HG03354 (cell line): ENCODE results near the gene TMEM239.
"Not testable (repeated sequence)": the region's sequence is repeated elsewhere in the genome, so short reads cannot be mapped to it uniquely, and the experiment has no call there.

Experiments used
- ATAC-seq: cut with Tn5 transposase; IDR thresholded peaks from one replicate; pipeline ENCODE4 v1.9.1; 2021; ENCODE audit warnings: mild to moderate bottlenecking; ENCODE audit not compliant: unreplicated experiment, poor library complexity, severe bottlenecking

The TMEM239 gene

DNA sequence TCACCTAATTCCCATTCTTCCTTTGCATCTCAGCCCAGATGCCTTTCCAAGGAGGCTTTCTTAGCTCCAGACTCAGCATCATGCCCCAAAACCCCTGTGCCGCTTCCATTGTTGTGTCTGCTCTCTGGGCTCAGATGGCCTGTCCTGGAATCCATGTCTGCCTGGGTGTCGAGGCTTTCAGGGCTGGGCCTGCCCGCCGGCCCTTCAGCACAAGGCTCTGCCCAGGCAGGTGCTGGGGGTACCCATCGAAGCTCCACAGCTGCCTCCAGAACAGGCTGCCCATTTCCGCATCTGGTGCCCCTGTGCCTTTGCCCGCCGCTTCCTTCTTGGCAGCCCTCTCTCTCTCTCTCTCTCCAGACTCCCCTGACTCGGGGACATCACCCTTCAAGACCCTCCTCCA lies 16.9 kb upstream of the TMEM239 start:
- ATAC-seq = no peak

DNA sequence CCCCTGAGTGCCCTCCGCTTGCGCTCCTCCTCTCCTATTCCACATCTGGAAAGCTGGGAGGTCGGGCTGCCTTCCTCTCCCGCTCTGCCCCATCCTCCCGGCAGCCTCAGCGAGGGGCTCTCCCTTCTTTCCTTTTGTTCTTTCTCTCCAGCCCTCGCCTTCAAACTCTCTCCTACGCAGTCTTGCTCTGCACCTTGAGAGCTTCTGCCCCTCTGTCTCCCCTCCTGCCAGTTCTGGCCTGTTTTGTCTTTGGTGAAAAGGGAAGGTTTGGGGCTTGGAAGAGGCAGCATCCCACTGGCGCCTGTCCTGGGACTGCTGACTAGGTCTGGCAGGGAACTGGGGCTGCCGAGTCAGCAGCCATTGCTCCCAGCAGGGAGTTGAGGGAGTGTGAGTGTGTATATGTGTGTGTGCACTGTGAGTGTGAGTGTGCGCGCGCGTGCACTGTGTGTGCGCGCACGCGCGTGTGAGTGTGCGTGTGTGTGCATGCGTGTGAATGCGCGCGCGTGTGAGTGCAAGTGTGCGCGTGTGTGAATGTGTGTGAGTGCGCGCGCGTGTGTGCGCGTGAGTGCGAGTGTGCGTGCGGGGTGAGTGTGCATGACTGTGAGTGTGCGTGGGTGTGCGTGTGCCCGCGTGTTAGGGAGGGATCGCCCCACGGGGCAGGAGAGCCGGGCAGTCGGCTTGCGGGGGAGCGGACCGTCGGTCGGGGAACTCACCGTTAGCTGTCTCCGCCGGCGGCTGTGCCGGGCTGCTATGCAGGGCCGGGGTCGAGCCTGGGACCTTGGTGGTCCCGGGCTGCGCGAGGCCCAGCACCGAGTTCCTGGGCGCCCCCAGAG lies 16.3 kb upstream of the TMEM239 start:
- ATAC-seq = peak; percentile 18

DNA sequence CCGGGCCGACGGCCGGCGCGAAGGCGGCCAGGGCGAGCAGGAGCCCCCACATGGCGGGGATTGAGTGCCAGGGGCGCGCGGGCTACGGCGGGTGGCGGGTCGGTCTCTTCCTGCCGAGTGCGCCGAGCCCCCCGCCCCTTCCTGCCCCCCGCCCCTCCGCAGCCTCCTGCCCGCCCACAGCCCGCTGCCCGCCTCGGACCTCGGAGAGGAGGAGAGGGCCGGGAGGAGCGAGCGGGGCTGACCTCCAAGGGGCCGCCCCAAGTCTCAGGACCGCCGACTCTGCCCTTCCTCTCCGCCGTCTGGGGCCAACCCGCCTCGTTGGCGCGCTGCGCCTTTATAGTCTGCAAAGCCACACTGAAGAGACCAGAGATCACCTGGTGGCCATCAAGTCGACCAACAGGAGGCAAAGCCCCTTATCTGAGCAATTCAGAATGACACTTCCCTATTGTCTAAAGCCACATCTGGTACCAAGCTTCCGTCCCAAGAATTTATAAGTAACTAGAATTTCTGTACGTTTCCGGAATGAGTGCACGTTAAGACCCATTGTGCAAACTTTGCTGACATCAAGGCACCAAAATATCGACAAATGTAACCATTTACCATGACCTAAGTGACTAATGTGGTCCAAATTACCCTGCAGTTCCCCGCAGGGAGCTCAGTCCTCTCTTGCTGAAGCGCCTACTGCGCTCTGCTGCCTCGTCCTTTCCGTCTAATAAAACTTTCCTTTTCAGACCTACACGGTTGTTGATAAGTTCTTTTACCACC lies 15.5 kb upstream of the TMEM239 start, which contains the start of gene CPXM1:
TSS of gene CPXM1 (minus strand) at position 107 of the 765 bp plus-strand sequence. CDS start at position 52, 55 bp downstream.
- ATAC-seq = peak; percentile 86

DNA sequence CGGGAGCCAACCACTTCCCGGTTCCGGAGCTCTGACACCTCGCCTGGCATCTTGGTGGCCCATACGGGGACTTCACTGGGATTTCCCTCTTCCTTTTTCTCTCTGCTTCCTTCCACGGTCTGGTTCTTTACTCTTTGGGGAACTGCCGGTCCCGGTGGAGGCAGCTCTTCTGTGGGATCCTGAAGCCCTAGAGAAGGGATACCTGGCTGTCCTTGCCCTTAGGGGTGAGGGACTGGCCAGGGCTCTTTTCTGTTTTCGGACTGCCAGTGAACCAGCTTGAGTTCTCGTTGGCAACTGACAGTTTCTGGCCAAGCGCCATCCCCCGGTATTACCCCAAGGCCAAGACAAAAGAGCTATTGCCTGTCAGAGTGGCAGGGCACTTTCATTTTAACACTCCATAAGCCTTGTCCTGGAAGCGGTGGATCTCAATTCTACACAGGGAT lies 14.9 kb upstream of the TMEM239 start:
- ATAC-seq = no peak

DNA sequence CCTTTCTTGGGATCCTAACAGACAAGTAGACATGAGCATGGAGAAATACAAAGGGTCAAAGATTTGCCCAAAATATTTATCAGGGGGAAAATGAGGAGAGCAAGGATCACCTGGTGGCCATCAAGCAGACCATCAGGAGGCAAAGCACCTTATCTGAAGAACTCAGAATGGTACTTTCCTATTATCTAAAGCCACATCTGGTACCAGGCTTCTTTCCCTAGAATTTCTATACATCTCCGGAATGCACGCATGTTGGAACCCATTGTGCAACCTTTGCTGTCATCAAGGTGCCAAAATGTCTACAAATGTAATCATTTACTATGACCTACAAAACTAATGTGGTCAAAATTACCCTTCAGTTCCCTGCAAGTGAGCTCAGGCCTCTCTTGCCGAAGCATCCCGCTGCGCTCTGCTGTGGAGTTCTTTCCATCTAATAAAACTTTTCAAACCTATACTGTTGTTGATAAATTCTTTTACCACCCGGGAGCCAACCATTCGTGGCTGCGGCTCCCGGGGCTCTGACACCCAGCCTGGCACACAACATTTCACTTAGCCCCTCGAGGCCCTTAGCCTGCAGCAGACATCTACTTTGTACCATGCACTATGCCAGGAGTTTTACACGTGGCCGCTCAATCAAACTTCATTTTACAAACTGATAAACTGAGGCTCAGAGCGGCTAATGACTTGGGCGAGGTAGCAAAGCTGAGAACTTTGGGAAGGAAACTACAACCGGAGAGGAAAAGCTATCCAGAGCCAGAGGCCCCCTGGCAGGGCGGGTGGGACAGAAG lies 11.9 kb upstream of the TMEM239 start:
- ATAC-seq = no peak

DNA sequence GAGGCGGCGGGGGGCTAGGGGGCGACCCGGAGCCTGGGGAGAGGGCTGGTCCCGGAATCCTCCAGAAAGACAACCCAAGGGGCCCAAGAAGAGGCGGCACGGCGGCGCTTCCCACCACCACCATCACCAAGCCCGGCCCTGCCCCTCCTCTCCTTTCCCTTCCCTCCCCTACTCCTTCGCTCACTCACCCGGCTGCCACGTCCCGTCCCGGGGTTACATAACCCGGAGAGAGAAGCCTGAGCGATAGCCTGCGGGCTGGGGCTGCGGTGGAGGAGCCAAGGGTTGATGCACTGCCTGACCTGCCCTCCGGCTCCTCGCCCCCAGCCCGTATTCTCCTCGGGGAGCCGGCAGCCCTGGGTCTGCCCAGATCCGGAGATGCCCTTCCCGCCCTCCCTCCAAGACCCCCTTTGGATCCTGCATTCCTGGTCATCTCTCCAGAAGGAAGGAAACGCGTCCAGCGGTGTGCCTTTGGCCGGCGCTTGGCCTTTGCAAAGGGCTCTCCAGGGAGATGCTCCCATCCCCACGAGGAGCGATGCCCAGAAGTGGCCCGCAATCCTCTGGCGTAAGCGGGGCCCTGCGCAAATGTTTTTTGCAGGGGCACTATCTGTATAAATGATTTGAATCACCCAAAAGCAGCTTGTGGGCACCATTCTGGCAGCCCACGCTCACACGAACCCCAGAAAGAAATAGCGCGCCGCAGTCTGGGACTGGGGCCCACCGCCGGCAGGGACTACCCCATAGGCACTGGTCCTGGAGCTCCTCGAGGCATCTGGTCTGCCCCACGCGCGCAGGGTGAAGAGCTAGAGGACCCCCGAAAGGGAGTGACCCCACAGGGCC lies 11.1 kb upstream of the TMEM239 start:
- no peak for ATAC-seq

DNA sequence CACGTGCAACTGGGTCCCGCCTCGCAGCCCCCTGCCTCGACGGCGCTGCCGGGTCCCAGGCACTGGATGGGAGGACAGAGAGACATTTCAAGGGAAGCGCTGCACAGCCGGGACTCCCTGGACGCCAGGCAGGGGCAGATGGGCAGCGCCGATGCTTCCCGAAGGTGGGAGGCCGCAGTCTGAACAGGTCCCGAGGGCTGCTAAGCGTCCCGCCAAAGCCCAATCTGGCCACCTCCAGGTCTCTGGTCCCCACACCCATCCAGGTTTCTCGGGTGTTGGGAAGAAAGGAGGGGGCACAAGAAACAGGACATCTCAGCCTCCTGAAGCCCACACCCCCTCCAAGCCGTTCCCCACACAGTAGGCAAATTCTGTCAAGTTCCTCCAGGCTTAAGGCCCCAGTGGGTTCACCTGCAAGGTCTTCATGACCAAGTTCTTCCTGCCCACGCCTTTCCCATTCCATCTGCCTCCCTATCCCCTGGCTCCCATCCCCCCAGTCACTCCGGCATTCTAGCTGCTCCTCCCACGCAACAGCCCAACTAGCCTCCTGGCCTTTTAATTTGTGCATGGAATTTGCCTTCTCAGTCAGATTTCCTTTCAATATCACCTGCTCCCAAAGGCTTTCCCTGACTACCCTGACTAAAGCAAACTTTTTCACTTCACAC lies 10.3 kb upstream of the TMEM239 start:
- ATAC-seq = no peak

DNA sequence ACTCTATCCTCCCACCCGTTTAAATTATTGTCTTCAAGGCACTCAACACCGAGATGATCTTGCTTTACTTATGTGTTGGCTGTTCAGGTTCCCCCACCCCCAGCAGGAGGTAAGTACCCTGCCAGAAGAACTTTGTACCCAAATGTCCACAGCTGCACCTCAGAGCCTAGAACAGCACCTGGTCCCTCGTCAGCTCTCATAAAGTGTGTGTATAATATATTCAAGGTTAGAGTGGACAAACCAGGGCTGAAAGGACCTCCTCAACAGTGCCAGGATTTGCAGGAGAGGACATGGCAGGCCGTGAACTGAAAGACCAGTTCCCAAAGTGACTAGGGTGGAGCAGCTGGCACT lies 9.8 kb upstream of the TMEM239 start:
- no peak for ATAC-seq

DNA sequence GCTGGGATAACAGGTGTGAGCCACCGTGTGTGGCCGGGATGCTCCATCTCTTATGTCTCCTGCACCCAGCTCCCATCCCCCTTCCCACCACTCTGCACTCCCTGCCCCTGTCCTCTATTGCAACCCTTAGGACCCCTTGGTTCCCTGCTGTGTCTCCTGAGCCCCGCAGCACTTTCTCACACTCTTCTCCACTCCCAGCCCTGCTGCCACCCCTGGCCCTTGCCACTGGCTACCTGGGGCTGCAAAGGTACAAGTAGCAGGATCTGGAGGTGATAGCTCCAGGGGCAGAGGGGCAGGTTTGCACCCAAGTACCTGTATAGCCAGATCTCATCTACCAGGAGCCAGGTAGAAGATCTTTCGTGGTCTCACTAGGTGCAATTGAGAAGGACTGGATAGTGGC lies 9.1 kb upstream of the TMEM239 start:
- ATAC-seq = no peak

DNA sequence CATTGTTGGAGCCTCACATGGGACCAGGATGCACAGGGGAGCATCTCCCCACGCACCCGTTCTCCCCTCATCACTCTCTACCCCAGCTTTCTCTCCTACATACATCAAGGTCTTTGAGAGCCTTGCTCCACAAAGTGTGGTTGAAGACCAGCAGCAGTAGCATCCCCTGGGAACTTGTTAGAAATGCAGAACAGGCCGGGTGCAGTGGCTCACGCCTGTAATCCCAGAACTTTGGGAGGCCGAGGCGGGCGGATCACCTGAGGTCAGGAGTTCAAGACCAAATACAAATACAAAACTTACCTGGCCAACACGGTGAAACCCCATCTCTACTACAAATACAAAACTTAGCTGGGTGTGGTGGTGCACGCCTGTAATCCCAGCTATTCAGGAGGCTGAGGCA lies 8.2 kb upstream of the TMEM239 start:
- ATAC-seq = not testable (repeated sequence)

DNA sequence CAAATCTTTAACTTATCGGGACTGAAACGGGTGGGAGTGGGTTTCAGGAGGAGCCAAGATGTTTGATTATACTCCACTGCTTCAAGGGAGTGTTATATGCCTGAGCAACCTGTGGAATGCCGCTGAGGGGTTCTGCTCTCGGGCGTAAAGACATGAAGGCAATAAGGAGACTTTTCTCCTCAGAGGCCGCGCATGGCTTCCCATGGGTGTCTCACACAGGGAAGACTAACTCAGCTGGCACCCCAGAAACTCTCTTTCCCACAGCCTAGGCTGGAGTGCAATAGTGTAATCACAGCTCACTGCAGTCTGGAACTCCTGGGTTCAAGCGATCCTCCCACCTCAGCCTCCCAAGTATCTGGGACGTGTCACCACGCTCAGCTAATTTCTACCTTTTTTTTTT lies 6.5 kb upstream of the TMEM239 start:
- no peak for ATAC-seq

DNA sequence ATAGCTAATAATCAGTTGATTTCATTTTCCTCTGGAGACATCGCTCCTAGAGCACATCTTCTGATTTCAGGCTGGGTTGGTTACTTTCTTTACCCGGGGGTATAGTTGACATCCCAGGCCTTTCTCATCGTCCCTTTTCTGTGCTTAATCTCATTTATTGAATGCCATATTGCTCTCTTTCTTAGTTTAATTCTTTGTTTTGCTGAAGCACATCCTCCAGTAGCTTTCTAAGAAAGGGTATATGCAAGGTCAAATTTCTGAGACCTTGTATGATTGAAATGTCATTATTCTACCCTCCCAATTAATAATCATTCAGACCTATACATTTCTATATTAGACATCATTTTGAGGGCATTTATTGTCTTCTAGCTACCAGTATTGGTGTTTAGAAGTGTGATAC lies 4.0 kb upstream of the TMEM239 start:
- no peak for ATAC-seq

DNA sequence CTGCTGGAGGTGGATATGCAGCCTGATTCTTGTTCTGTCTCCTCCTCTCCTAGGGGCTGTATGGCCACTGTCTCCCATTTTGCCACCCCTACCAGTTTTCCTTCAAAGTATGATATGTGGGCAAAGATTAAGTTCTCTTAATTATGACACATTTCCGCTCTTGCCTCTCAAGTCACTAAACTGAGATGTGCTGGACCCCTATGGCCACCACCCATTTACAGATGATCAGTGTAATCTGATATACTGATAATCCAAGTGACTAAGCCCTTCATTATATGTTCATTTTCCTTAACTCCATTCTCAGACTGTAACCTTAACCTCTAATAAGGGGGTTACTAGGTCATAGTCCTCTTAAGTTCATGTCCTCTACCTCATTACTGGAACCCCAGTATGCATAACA lies 2.1 kb upstream of the TMEM239 start:
- ATAC-seq = no peak

DNA sequence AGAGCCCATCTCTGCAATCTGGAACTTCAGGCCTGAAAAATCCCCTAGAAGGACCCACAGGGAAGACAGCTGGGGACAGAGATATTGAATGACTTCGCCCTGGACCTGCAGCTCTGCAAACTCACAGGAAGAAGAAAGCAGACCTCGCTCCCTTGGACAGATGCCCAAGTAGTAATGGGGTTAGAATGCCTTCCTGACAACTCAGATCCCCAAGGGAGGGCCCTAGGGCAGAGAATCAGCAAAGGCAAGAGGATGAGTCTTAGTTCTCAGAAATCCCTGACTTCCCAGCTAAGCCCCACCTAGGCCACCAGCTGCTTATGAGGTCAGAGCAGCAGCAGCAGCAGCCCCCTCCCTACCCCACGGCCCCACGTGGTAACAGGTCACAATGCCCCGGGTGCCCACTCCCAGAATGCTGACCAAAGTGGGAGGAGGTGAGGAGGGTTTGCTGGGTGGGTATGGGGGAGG lies 1.5 kb upstream of the TMEM239 start, which contains the start of gene C20orf141:
TSS of gene C20orf141 (plus strand) at position 401 of the 465 bp plus-strand sequence. CDS start 198 bp downstream, outside the sequence.
- ATAC-seq = no peak

DNA sequence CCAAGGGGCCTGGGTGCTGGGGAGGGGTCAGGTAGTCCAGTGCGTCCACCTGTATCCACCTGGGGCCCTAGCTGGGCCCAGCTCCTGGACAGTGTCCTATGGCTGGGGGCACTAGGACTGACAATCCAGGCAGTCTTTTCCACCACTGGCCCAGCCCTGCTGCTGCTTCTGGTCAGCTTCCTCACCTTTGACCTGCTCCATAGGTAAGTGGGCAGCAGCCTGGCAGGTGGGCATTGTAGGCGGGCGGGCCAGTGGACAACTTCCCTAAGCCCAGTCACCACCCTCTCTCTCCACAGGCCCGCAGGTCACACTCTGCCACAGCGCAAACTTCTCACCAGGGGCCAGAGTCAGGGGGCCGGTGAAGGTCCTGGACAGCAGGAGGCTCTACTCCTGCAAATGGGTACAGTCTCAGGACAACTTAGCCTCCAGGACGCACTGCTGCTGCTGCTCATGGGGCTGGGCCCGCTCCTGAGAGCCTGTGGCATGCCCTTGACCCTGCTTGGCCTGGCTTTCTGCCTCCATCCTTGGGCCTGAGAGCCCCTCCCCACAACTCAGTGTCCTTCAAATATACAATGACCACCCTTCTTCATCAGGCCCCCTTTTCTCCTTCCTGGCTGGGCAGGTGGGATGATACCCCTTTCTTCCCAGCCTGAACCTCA lies 793 bp upstream of the TMEM239 start:
- ATAC-seq = no peak

DNA sequence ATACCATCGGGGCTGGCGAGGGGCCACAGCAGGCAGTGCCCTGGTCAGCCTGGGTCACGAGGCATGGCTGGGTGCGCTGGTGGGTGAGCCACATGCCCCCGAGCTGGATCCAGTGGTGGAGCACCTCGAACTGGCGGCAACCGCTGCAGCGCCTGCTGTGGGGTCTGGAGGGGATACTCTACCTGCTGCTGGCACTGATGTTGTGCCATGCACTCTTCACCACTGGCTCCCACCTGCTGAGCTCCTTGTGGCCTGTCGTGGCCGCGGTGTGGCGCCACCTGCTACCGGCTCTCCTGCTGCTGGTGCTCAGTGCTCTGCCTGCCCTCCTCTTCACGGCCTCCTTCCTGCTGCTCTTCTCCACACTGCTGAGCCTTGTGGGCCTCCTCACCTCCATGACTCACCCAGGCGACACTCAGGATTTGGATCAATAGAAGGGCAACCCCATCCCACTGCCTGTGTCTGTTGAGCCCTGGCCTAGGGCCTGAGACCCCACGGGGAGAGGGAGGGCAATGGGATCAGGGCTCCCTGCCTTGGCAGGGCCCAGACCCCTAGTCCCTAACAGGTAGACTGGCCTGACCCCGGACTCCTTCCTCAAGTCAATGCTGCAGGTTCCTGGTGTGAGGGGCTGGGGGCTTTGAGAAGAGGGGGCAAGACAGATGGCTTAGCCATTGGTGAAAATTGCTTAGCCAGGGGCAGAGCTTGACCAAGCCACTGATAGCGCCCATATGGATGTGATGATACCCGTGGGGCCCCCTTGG lies 598 bp downstream of the TMEM239 start:
- no peak for ATAC-seq

DNA sequence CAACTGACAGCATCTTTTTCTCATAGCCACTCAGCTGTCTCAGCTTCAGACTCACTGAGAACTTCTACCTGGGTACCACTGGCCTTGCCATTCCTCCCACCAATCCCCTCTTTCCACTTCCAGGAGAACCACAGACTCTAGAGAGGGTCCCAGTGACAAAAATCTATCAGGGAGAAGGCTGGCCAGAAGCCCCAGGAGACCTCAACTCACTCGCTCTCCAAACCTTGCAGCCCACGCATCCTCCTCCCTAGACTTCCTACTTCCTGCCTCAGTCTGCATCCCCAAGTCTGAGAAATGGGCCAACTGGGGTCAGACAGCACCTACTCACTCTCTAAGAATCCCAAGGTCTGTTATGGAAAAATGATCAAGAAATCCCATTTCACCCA lies 1.2 kb downstream of the TMEM239 start:
- no peak for ATAC-seq
